ENCODE results near the gene ANKRD33B.
A peak's percentile ranks its signal among the peaks of the same experiment; 100 is the strongest.

The ANKRD33B gene

GRCh38 chr5:10519729-10520128 is 44.1 kb upstream of the ANKRD33B start:
- Histone ChIP-seq H4K20me1 (ENCODE audit: insufficient read depth, low read length) (no peaks in the 10 kb centered on the region), H2AFZ (ENCODE audit: low read length) (no peak overlapping the region), H3K79me2 (ENCODE audit: low read length) (no peaks in the 10 kb centered on the region), H3F3A (ENCODE audit: insufficient read depth, low read length) (no peaks in the 10 kb centered on the region), H3K36me3 (replicated peaks; ENCODE audit: insufficient read depth, low read length) (no peaks in the 10 kb centered on the region), H3K9me3 (replicated peaks; ENCODE audit: insufficient read depth, low read length) (no peaks in the 10 kb centered on the region), H3K9me2 (replicated peaks; ENCODE audit: insufficient read depth, low read length) (no peaks in the 10 kb centered on the region), H3K4me1 (ENCODE audit: low read length) (no peaks in the 10 kb centered on the region), H3K27ac (ENCODE audit: low read length) (no peak overlapping the region), H3K9ac (ENCODE audit: low read length) (no peak overlapping the region), H3K4me2 (ENCODE audit: low read depth, low read length) (no peak overlapping the region), H3K27me3 (replicated peaks; ENCODE audit: insufficient read depth, low read length) (no peaks in the 10 kb centered on the region), H3K4me3 (ENCODE audit: low read length) (no peak overlapping the region)
- no peak for DNase-seq
- TF ChIP-seq EZH2 (optimal IDR thresholded peaks at IDR 0.05; ENCODE audit: low read depth, low read length) (no peak), EZH2phosphoT487 (IDR thresholded peaks at IDR 0.05; ENCODE audit: low read length) (no peak), CTCF (IDR thresholded peaks at IDR 0.05; ENCODE audit: low read length) (no peak)

GRCh38 chr5:10520706-10521105 is 43.2 kb upstream of the ANKRD33B start:
- Histone ChIP-seq H3K79me2 (ENCODE audit: low read length) (no peaks in the 10 kb centered on the region), H3K9ac (ENCODE audit: low read length) (no peak overlapping the region), H3K4me2 (ENCODE audit: low read depth, low read length) (no peak overlapping the region)

GRCh38 chr5:10521466-10522223 is 42.2 kb upstream of the ANKRD33B start:
- Histone ChIP-seq H3K4me3 (ENCODE audit: low read length) (no peak overlapping the region), H3K9ac (ENCODE audit: low read length) (no peak overlapping the region), H3K79me2 (ENCODE audit: low read length) (no peaks in the 10 kb centered on the region), H3K27ac (ENCODE audit: low read length) (no peak overlapping the region), H3K9me3 (replicated peaks; ENCODE audit: insufficient read depth, low read length) (no peaks in the 10 kb centered on the region), H4K20me1 (ENCODE audit: insufficient read depth, low read length) (no peaks in the 10 kb centered on the region), H3F3A (ENCODE audit: insufficient read depth, low read length) (no peaks in the 10 kb centered on the region), H3K4me1 (ENCODE audit: low read length) (no peaks in the 10 kb centered on the region), H2AFZ (ENCODE audit: low read length) (no peak overlapping the region), H3K9me2 (replicated peaks; ENCODE audit: insufficient read depth, low read length) (no peaks in the 10 kb centered on the region), H3K27me3 (replicated peaks; ENCODE audit: insufficient read depth, low read length) (no peaks in the 10 kb centered on the region), H3K4me2 (ENCODE audit: low read depth, low read length) (no peak overlapping the region), H3K36me3 (replicated peaks; ENCODE audit: insufficient read depth, low read length) (no peaks in the 10 kb centered on the region)
- TF ChIP-seq CTCF (IDR thresholded peaks at IDR 0.05; ENCODE audit: low read length) = peak; percentile 28
- no peak for TF ChIP-seq EZH2phosphoT487 (IDR thresholded peaks at IDR 0.05; ENCODE audit: low read length)
- no peak for TF ChIP-seq EZH2 (optimal IDR thresholded peaks at IDR 0.05; ENCODE audit: low read depth, low read length)
- no peak for DNase-seq

More at GRCh38 chr5:10520706-10521105, 43.2 kb upstream of the ANKRD33B start:
- DNase-seq = no peak
- no peaks in the 10 kb centered on the region for H3K27me3 ChIP-seq (replicated peaks; ENCODE audit: insufficient read depth, low read length)
- H3F3A ChIP-seq (ENCODE audit: insufficient read depth, low read length) = no peaks in the 10 kb centered on the region
- no peaks in the 10 kb centered on the region for H3K9me2 ChIP-seq (replicated peaks; ENCODE audit: insufficient read depth, low read length)
- no peak overlapping the region for H3K4me3 ChIP-seq (ENCODE audit: low read length)
- H3K4me1 ChIP-seq (ENCODE audit: low read length) = no peaks in the 10 kb centered on the region
- no peaks in the 10 kb centered on the region for H3K9me3 ChIP-seq (replicated peaks; ENCODE audit: insufficient read depth, low read length)
- TF ChIP-seq CTCF (IDR thresholded peaks at IDR 0.05; ENCODE audit: low read length) = no peak
- no peak for TF ChIP-seq EZH2phosphoT487 (IDR thresholded peaks at IDR 0.05; ENCODE audit: low read length)
- no peak for TF ChIP-seq EZH2 (optimal IDR thresholded peaks at IDR 0.05; ENCODE audit: low read depth, low read length)
- no peak overlapping the region for H2AFZ ChIP-seq (ENCODE audit: low read length)
- no peak overlapping the region for H3K27ac ChIP-seq (ENCODE audit: low read length)
- no peaks in the 10 kb centered on the region for H4K20me1 ChIP-seq (ENCODE audit: insufficient read depth, low read length)
- no peaks in the 10 kb centered on the region for H3K36me3 ChIP-seq (replicated peaks; ENCODE audit: insufficient read depth, low read length)

Data from MM.1S (cell line).